GM15510 (cell line): Measurements from ENCODE around the gene ZSCAN4.

Source experiments
- POLR2A ChIP-seq: IDR thresholded peaks from 3 replicates; pipeline ENCODE4 v1.6.1; 2011; ENCODE audit warnings: borderline replicate concordance; ENCODE audit not compliant: insufficient read length; ENCODE audit errors: extremely low read depth

Gene ZSCAN4

GRCh38 chr19:57664269-57665127 is 4.2 kb upstream of the ZSCAN4 start:
- no peak for TF ChIP-seq POLR2A

GRCh38 chr19:57665261-57665806 is 3.4 kb upstream of the ZSCAN4 start:
- TF ChIP-seq POLR2A = no peak

- TF ChIP-seq POLR2A = no peak
These were observed 1.5 kb upstream of the ZSCAN4 start for GRCh38 chr19:57667228-57667627.

- TF ChIP-seq POLR2A = no peak
These were observed 2.6 kb downstream of the ZSCAN4 start for GRCh38 chr19:57671124-57671895.

GRCh38 chr19:57672466-57672865 is 3.7 kb downstream of the ZSCAN4 start:
- no peak for TF ChIP-seq POLR2A

- no peak for TF ChIP-seq POLR2A
These were observed 7.1 kb downstream of the ZSCAN4 start for GRCh38 chr19:57675881-57676280.

- no peak for TF ChIP-seq POLR2A
These were observed 13.6 kb downstream of the ZSCAN4 start for GRCh38 chr19:57682226-57682766.

- no peak for TF ChIP-seq POLR2A
These were observed 18.0 kb downstream of the ZSCAN4 start for GRCh38 chr19:57686727-57687126.

GRCh38 chr19:57687363-57688010 is 18.8 kb downstream of the ZSCAN4 start:
- TF ChIP-seq POLR2A = no peak

- TF ChIP-seq POLR2A = no peak
These were observed 19.5 kb downstream of the ZSCAN4 start for GRCh38 chr19:57688011-57688763.

- no peak for TF ChIP-seq POLR2A
These were observed 21.0 kb downstream of the ZSCAN4 start for GRCh38 chr19:57689750-57690149.

- TF ChIP-seq POLR2A = no peak
These were observed 32.9 kb downstream of the ZSCAN4 start for GRCh38 chr19:57701625-57702024.

- no peak for TF ChIP-seq POLR2A
These were observed 37.6 kb downstream of the ZSCAN4 start for GRCh38 chr19:57706346-57706745.
